Gastrocnemius medialis (tissue), 4 donors: ENCODE results near the gene AGAP1.

Experiments
- POLR2A ChIP-seq, 2 donors: fragments of 450-650 bp; IDR thresholded peaks; one replicate each; pipeline ENCODE4 v1.6.1; 2017; ENCODE audit warnings: antibody characterized with exemption in 2 of 2, mild to moderate bottlenecking in 2 of 2, moderate library complexity in 2 of 2
- TF ChIP-seq, protein P1 (sequence below), 5 experiments: fragments of 450-650 bp in 3 of 5; fragments of 200-600 bp in 2 of 5; sonication (generic) in 2 of 5; IDR thresholded peaks in 4 of 5; conservative IDR thresholded peaks in 1 of 5; 1 replicate in 4 of 5; 2 replicates in 1 of 5; pipeline ENCODE4 v1.5.1; 2016 to 2019; ENCODE audit warnings: antibody characterized with exemption in 5 of 5, mild to moderate bottlenecking in 3 of 5, moderate library complexity in 3 of 5

DNA sequence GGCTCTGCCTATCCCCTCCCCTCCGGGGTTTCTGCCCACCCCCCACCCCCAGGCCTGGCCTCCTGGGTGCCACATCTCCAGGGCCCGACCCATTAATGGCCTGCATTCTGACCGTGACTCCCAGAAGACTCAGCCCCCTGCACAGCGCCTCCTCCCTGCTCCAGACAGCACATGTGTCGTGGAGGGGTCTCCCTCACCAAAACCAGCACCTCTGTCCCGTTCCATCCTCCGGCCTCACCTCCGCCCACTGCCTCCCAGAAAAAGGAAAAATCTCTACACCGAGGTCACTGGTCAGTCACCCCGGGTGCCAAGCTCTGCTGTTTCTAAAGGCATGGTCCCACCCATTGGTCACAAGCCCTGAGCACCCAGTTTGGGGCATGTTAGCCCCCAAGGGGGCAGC lies 609.1 kb downstream of the AGAP1 start:
- TF ChIP-seq, protein P1, sequence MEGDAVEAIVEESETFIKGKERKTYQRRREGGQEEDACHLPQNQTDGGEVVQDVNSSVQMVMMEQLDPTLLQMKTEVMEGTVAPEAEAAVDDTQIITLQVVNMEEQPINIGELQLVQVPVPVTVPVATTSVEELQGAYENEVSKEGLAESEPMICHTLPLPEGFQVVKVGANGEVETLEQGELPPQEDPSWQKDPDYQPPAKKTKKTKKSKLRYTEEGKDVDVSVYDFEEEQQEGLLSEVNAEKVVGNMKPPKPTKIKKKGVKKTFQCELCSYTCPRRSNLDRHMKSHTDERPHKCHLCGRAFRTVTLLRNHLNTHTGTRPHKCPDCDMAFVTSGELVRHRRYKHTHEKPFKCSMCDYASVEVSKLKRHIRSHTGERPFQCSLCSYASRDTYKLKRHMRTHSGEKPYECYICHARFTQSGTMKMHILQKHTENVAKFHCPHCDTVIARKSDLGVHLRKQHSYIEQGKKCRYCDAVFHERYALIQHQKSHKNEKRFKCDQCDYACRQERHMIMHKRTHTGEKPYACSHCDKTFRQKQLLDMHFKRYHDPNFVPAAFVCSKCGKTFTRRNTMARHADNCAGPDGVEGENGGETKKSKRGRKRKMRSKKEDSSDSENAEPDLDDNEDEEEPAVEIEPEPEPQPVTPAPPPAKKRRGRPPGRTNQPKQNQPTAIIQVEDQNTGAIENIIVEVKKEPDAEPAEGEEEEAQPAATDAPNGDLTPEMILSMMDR (IDR thresholded peaks at IDR 0.05 in 4 of 5, conservative IDR thresholded peaks at IDR 0.05 in 1 of 5), result no peak
- no peak for TF ChIP-seq POLR2A (IDR thresholded peaks at IDR 0.05)
